NCI-H2196 (cell line): ENCODE results near the gene NCDN.

Experiments
- DNase-seq: peaks from one replicate; lab custom pipeline; 2025; ENCODE audit not compliant: unreplicated experiment; lab: John Stamatoyannopoulos, UW

The NCDN gene

DNA sequence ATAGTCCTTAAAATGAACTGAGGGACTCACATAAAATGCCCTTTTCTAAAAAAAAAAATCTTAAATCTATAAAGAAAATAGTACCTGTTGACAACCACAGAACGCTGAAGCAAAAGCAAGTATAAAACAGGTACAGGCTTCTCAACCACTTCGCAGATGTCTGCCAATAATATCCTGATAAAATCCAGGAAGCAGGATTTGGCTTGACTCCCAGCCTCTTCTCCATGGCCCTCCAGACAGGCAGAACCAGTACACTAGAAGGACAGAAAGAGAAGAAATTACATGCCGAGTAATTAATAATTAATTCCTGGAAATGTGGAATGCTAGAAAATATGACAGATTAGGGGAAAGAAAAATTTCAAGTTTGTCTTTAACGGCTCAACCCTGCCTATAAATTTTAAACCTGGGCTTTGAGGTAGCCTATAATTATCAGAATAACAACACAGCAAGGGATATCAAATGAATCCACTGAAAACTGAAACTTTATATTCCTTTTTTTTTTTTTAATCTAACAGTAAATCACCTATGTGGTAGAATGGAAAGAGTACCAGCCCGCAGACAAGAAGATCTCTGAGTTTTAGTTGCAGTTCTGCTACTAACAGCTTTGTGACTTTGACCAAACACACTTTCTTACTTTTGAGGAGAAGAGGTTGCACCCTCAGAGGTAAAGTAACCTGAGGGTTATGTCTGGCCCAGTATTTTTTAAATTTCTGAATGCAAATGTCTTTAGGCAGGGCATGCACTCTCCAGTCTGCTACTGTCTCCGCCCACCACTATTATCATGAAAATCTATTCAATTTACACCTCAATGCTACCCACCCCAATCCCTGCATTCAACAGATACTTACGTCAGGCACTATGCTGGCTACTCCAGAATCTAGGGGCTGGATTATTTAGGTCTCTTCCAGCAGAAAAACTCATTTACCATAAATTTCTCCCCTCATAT, 3.1 kb upstream of the NCDN start:
- DNase-seq: peak; percentile 50

DNA sequence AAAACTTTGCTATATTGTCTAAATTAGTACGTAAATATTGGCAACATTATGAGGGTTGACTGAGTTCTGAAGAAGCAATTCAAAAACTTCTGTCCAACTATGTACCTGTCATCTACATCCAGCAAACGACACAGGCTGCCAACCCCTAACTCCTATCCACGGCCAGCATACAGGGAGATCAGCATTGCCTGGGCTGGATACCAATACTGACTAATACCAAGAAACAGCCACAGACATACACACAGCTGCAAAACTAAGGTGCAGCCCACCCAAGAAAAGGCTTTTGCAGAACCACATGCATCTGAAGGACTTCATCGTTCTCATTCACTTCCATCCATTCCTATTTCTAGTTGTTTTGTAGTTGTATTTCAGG, 2.4 kb upstream of the NCDN start:
- no peak for DNase-seq

DNA sequence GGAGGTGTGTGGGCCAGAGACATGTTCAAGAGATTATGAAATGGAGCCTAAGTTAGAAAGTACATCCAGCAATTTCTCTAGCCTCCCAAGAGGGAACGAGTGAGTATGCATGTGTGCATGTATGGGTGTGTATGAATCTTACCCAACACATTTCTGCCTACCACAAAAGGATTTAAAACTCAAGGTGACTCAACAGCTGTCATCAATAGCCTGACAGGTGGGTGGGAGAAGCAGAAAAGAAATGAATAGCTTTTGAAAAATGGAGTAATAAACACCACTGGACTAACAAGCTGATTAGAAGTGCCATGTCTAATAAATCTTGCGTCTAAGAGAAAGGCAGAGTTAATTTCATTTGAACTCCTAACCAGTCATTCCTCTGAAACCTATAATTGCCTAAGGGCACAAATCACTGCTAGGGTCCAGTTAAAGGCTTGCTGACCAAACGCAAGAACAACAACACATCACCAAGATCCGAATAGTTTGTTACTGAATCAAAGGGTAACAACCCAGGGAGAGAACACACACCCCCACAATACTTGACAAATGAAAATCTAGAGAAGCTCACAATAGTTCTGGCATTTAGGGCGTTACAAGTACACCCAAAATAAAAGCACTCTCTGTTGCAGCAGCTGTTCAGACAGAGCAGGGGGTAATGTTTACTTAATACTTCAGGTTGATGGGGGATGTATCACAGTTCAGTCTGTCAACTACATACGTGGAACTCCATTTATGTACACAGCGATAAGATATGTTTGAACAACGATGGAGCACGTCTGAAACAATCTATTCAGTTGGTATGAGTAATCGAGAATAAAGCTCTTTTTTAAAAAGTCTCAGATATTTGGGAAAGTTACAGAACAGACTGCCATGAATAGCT, 1.8 kb upstream of the NCDN start:
- DNase-seq: peak; percentile 62

DNA sequence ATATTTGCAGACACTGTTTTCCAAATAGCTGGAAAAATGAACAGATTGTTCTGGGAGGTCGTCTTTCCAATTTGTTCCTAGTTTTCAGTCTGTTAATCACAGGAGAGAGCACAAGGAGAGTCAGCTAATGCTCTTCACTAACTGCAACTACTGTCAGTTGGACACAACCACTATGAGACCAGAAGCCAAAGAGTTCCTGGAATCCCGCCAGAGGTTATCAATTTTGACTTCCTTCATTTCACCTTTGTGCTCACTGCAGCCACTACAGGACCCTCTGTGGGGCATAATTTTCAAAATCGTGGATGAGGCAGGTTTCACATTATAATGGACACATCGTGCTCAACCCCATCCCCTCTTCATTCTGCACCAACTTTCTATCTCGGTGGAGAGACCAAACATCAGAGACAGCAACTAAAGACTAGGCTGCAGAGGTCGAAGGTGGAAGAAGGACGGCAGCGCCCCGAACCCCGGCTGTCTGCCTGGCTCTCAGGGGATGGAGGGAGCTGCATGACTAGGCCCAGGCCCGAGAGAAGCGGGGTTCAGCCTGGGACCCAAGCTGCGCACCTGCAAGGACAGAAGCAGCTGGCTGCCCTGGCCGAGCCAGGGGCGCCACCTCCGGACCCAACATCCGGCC, 998 bp upstream of the NCDN start:
- no peak for DNase-seq

DNA sequence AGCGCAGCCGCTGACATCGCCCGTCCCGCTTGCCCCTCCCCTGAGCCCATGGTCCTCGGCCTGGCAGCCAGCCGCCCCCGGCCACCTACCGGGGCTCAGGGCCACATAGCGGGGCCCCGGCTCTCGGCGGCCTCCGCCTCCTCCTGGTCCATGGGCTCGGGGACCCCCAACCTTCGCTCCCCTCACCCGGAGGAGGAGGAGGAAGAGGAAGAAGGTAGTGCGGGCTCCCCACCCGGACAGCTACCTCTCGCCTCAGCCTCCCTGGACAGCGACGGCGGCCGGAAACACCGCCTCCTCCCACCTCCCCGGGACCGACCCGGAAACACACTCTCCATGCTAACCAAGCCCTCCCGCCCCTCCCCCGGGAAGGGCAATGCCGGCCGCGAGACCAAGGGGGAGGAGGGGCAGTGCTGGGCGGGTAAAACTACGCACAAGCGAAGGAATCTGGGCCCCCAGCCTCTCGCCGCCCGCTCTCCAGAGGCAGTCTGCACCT, 435 bp upstream of the NCDN start, which contains the start of gene KIAA0319L:
Gene KIAA0319L, minus strand, starts transcription at position 286 of the 493 bp plus-strand sequence. CDS start 2,912 bp downstream, outside the sequence.
- DNase-seq: peak; percentile 88

DNA sequence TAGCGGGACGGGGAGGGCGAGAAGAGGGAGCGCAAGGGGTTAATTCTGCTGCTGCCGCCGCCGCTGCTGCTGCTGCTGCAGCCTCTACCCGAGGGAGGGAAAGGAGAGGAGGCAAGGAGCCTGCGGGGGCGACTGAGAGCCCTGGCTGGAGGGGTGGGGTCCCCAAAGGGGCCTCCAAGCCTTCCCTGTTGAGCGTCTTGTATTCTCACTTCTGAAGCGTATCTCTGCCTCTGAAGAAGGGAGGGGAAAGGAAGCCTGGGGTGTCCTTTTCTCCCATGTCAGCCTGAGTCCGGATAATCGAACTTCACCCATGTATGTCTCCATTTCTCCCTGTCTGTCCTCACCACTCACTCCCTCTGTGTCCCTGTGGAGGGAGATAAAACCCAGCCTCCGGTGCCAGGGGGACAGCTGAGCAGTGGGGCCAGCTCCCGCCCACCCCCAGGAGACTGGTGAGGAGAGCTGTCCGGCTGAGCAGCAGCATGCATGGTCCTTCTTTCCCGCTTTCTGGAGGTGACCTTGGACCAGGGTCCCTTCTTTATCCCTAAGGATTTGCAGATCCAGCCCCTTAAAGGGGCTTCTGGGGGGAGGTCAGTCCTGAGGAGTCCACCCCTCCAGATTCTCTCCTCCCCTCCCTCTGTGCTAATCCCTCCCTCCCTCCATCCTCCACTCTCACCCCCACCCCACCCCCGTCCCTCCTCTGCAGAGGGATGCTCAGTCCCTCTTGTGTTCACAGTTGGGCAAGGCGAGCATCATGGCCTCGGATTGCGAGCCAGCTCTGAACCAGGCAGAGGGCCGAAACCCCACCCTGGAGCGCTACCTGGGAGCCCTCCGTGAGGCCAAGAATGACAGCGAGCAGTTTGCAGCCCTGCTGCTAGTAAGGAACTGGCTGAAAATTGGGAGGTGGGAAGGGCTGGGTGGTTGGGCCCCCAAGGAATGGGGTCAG, 1.0 kb downstream of the NCDN start:
- no peak for DNase-seq

DNA sequence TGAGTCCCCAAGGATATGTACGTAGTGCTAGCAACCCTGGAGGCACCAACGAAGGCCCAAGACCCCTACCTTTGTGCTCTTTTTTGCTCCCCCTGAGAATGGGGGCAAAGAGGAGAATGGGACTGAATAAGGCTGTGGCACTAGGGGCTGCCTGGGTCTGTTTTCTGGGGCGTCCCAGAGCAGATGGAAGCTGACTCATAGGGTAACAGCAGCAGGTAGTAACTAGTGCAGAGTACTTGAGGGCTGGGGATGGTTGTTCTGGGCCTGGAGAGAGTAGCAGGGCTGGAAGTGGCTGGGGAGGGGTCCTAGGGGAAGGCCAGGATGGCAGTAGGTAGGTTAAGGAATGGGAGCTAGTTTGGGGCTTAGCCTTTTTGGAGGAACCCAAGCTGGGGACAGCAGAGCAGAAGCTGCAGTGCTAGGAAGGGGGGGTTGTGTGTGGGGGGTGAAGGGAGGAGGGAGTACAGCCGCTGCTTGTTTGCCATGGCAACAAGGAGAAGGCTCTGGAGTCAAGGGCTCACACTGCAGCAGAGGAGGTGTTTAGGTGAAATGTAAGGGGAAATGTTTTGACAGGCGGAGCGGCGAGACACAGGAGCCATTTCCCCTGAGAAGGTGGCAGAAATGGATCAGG, 1.8 kb downstream of the NCDN start:
- no peak for DNase-seq

DNA sequence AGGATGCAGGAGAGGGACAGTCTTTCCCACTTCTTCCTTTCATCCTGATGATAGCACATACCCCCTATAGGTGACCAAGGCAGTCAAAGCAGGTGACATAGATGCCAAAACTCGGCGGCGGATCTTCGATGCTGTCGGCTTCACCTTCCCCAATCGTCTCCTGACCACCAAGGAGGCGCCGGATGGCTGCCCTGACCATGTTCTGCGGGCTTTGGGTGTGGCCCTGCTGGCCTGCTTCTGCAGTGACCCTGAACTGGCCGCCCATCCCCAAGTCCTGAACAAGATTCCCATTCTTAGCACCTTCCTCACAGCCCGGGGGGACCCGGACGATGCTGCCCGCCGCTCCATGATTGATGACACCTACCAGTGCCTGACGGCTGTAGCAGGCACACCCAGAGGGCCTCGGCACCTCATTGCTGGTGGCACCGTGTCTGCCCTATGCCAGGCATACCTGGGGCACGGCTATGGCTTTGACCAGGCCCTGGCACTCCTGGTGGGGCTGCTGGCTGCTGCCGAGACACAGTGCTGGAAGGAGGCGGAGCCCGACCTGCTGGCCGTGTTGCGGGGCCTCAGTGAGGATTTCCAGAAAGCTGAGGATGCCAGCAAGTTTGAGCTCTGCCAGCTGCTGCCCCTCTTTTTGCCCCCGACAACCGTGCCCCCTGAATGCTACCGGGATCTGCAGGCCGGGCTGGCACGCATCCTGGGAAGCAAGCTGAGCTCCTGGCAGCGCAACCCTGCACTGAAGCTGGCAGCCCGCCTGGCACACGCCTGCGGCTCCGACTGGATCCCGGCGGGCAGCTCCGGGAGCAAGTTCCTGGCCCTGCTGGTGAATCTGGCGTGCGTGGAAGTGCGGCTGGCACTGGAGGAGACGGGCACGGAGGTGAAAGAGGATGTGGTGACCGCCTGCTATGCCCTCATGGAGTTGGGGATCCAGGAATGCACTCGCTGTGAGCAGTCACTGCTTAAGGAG, 2.9 kb downstream of the NCDN start:
- peak; percentile 36 for DNase-seq

DNA sequence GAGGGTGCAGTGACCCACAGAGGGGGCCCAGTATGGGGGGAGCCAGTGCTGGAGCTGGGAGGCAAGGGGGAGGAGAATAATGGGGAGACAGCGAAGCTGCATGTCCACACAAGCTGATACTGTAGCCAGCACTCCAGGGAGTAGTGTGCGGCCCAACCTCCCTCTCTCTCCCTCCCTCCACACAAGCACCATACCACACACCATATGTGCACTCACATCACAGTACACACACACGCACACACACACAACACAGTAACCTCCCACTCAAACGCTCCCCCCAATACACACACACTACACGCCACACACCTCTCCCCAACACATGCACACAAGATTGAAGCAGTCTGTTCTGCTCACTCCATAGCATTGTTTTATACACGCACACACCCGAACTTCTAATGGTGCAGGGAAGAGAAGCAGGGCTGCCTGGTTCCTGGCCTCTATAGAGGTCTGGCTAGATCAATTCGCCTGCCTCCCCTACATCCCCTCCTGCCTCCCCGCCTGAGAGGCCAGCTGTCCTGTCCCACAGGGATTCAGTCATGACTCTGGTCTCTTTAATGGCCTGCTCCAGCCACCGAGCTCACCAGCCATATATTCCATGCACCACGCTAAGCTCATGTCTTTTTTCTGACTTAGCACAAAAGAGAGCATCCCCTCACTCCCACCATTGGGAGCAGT, 3.8 kb downstream of the NCDN start:
- DNase-seq: no peak

DNA sequence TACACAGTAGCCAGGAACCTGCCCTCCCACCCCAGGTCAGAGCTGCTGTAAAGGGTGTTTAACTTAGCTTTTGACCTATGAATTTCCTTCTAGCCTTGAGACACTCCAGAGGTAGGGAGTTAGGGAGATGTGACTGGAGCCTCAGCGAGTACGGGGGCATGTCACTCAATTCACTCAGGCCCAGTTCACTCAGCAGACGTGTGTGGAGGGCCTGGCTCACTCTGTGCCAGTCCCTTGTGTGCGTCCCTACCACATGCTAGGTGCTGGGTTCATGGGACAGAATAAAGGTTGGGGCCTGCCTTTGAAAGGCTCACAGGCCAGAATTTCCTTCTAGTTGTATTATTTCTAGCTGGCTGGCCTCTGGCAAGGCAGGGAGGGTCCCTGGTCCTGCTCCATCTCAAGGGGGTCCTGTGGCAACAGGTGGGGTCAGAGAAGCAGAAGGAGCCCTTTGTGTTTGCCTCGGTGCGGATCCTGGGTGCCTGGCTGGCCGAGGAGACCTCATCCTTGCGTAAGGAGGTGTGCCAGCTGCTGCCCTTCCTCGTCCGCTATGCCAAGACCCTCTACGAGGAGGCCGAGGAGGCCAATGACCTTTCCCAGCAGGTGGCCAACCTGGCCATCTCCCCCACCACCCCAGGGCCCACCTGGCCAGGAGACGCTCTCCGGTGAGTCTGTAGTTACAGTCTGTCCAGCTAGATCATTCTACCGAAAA, 4.5 kb downstream of the NCDN start:
- no peak for DNase-seq

DNA sequence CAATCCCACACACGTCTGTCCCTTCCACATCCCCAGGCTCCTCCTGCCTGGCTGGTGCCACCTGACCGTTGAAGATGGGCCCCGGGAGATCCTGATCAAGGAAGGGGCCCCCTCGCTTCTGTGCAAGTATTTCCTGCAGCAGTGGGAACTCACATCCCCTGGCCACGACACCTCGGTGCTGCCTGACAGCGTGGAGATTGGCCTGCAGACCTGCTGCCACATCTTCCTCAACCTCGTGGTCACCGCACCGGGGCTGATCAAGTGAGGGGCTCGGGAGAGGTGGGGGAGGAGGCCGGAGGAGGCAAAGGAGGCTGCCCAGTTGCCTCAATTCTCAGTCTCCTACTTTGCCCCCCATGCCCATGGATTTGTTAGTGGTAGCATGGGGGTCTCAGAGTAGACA, 5.6 kb downstream of the NCDN start:
- no peak for DNase-seq

DNA sequence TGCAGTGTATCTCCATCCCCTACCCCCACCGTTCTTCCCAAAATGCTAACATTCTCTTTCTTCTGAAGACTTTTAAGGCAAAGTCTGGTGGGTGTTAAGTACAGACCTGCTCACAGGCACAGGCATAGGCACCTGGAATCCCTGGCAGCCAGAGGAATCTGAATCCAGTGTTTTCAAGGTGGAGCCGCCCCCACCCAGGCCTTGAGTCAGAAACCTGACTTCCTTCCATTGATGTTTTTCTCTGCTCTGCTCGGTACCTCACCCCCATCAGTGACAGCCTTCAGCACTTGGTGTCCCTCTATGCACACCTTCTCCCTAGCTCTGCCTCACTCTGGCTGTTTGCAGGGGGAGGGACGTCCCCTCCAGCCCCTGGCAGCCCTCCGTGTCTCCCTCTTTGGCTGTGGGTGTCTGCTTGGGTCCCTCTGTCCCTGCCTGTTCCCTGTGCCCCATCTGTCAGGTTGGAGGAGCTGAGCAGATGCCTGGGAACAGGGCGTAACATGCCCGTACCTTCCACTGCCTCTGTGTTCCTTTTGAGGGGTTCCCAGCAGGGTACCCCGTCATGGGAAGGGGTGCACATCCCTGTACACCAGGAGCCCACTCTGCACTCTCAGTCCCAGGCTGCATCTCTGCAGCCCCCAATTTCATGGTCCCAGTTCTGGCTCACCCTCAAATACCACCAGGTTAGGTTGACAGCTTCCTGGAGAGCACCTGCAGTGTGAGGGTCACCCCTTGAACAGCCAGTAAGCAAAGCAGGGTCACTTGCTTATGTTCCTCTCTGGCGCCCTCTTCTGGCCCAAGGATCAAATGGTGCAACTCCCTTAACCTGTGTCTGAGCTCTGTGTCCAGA, 6.7 kb downstream of the NCDN start:
- DNase-seq: peak; percentile 85

DNA sequence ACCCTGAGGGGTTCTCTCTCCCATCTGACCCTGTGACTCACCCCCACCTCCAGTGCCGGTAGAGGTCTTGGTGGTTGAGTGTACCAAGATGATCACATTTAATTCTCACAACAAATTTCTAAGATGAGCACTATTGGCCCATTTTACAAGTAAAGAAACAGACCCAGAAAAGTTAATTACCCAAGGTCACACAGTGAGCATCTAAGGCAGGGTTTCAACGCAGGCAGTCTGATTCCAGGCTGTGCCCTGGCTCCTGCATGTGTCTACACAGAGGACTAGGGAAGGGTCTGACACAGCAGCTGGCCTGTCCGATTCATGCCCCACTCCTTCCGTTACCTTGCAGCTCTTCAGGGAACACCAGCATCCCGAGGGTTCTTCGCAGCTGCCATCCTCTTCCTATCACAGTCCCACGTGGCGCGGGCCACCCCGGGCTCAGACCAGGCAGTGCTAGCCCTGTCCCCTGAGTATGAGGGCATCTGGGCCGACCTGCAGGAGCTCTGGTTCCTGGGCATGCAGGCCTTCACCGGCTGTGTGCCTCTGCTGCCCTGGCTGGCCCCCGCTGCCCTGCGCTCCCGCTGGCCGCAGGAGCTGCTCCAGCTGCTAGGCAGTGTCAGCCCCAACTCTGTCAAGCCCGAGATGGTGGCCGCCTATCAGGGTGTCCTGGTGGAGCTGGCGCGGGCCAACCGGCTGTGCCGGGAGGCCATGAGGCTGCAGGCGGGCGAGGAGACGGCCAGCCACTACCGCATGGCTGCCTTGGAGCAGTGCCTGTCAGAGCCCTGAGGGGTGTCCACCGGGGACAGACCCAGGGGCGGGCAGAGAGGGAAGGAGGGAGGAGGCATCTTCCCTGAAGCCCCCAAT, 7.5 kb downstream of the NCDN start:
- no peak for DNase-seq

DNA sequence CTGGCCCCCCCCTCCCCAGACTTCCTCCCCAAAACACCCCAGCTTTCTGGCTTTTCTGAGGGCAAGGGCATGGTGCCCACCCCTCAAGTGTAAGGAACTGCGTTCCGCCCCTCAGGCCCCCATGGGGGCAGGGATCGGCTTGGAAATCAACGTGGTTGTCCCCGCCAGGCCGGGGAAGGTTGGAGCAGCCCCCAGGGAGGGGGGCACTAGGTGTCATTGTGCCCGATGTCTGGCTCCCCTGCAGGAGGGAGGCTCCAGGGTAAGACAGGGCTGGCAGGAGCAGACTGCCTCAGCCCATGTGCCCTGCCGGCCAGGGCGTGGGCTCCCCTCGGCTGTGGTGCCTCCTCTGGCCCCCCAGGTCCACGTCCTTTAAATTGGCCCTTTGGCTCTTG, 8.1 kb downstream of the NCDN start:
- DNase-seq: no peak

DNA sequence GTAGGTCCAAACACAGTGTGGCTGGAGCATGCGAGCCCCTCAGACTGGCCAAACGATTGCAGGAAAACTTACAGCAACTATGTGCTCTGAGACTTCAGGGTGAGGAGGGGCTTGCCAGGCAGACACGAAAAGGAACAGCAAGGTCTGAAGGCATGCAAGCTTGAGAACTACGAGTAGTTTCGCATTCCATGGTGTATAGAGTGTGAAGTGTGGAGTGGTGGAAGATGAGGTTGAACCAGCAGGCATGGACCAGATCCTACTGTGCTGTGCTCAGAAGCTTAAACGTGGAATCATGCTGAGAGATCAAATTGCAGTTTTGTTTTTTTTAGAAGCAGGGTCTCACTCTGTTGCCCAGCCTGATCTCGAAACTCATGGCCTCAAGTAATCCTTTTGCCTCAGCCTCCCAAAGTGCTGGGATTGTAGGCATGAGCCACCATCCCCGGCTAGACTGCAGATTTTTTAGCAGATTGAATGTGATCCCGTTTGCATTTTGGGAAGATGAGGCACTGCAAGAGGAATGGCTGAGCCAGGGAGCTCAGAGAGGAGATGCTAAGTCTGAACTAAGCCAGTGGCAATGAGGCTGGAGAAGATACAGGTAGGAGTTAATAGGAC, 10.5 kb downstream of the NCDN start:
- DNase-seq: no peak
